K562 (cell line): ENCODE measurements around the gene RAB13. TPM values are rescaled to one million over a fixed set of nuclear protein-coding genes. Genes with fewer than 3 reads are reported as not detected.
A peak's percentile ranks its signal among the peaks of the same experiment; 100 is the strongest.

Source experiments
- ATAC-seq: fragments of 200-7000 bp; cut with Tn5 transposase; 3 replicates; pipeline ENCODE4 v1.9.1; 2020; ENCODE audit warnings: moderate library complexity
- BruUV-seq: library from RNA; stranded (reverse); fragments of 400-500 nt; replicated peaks from 2 replicates; lab custom pipeline; 2021; lab: Mats Ljungman, UMichigan
- CTCF ChIA-PET: fragments of 300-600 bp; formaldehyde crosslinking; extraction: SDS; loops from one replicate; lab custom pipeline; 2021; ENCODE audit warnings: low intra/inter-chr PET ratio; lab: Yijun Ruan, JAX
- POLR2A ChIA-PET: fragments of 300-600, 350-650 bp; sonication (Branson Sonifier 250); formaldehyde crosslinking; extraction: SDS; loops from one replicate; lab custom pipeline; 2021; ENCODE audit warnings: antibody characterized with exemption, inconsistent platforms; lab: Yijun Ruan, JAX
- DNase-seq, 4 experiments: peaks; one replicate each; pipeline versions ENCODE4 v3.0.0 to v3.0.0-alpha.2; 2011 to 2018; ENCODE audit warnings: low spot score in 3 of 4, mixed read lengths in 3 of 4; ENCODE audit errors: extremely low read depth in 1 of 4
- FAIRE-seq: peaks from 2 replicates; lab custom pipeline; 2011; peaks lifted over from hg19 to GRCh38; lab: Jason Lieb, UNC
- H2AFZ ChIP-seq: 2 replicates; pipeline ENCODE4 v1.6.0; 2011; ENCODE audit warnings: low read depth, low read length, control low read depth, inconsistent platforms
- H3K27ac ChIP-seq: fragments of 200-600 bp; 3 replicates; pipeline ENCODE4 v1.8.0; 2011; ENCODE audit warnings: low read depth, mild to moderate bottlenecking, control low read depth, inconsistent platforms, low read length, moderate library complexity, mixed read lengths; ENCODE audit errors: extremely low read depth
- H3K27me3 ChIP-seq, 2 experiments: fragments of 300-600 bp in 1 of 2; 2 replicates in 1 of 2; 3 replicates in 1 of 2; pipeline versions ENCODE4 v1.6.0 to v1.8.0; 2011; ENCODE audit warnings: inconsistent platforms in 2 of 2, low read length in 2 of 2, mild to moderate bottlenecking in 1 of 2, mixed read lengths in 1 of 2, moderate library complexity in 1 of 2; ENCODE audit not compliant: control insufficient read depth in 2 of 2, insufficient read depth in 2 of 2
- H3K36me3 ChIP-seq: fragments of 300-600 bp; 3 replicates; pipeline ENCODE4 v1.8.0; 2011; ENCODE audit warnings: mild to moderate bottlenecking, low read length, inconsistent platforms; ENCODE audit not compliant: control insufficient read depth, insufficient read depth
- H3K4me1 ChIP-seq, 2 experiments: fragments of 200-600 bp in 1 of 2; replicated peaks in 1 of 2; 2 replicates in 1 of 2; 3 replicates in 1 of 2; pipeline versions ENCODE4 v1.5.1 to v1.8.0; 2011; ENCODE audit warnings: inconsistent platforms in 2 of 2, low read length in 2 of 2, mild to moderate bottlenecking in 1 of 2, mixed read lengths in 1 of 2, moderate library complexity in 1 of 2; ENCODE audit not compliant: control insufficient read depth in 2 of 2, insufficient read depth in 2 of 2
- H3K4me2 ChIP-seq: 2 replicates; pipeline ENCODE4 v1.6.1; 2011; ENCODE audit warnings: low read length, control low read depth, inconsistent platforms, mixed read lengths; ENCODE audit not compliant: insufficient read depth
- H3K4me3 ChIP-seq: fragments of 200-600 bp; sonication (generic), shearing (Covaris generic); 2 replicates; pipeline ENCODE4 v1.5.1; 2016; ENCODE audit warnings: control low read depth, inconsistent platforms
- H3K79me2 ChIP-seq: fragments of 200-600 bp; 3 replicates; pipeline ENCODE4 v1.8.0; 2011; ENCODE audit warnings: low read length, inconsistent platforms; ENCODE audit not compliant: control insufficient read depth, insufficient read depth
- H3K9ac ChIP-seq, 2 experiments: 2 replicates each; pipeline versions ENCODE4 v1.6.0 to v1.6.1; 2011; ENCODE audit warnings: low read depth in 2 of 2, low read length in 2 of 2, control low read depth in 1 of 2, inconsistent platforms in 1 of 2, mild to moderate bottlenecking in 1 of 2, mixed read lengths in 1 of 2; ENCODE audit not compliant: insufficient read depth in 1 of 2
- H3K9me1 ChIP-seq: one replicate; pipeline ENCODE4 v1.6.0; 2011; ENCODE audit warnings: inconsistent platforms, mild to moderate bottlenecking, low read length, moderate library complexity; ENCODE audit not compliant: control insufficient read depth, insufficient read depth
- H3K9me3 ChIP-seq: replicated peaks from 2 replicates; pipeline ENCODE4 v1.5.1; 2011; ENCODE audit warnings: low read depth, low read length, inconsistent platforms; ENCODE audit not compliant: control insufficient read depth, insufficient read depth
- H4K20me1 ChIP-seq: replicated peaks from 2 replicates; pipeline ENCODE4 v1.6.1; 2011; ENCODE audit warnings: low read length, inconsistent platforms, mixed read lengths; ENCODE audit not compliant: control insufficient read depth, insufficient read depth
- NR4A1 ChIP-seq, 2 experiments: fragments of 250-450 bp in 1 of 2; fragments of 450-650 bp in 1 of 2; sonication (Bioruptor Pico) in 1 of 2; IDR thresholded peaks; 2 replicates each; pipeline versions ENCODE4 v1.4.0 to v1.6.1; 2016 to 2020; ENCODE audit warnings: mild to moderate bottlenecking in 2 of 2, missing compliant biosample characterization in 1 of 2, missing genetic modification characterization in 1 of 2, moderate library complexity in 1 of 2
- POLR2G ChIP-seq: fragments of 200-400 bp; formaldehyde crosslinking; IDR thresholded peaks from 2 replicates; pipeline ENCODE4 v1.6.1; 2017; ENCODE audit warnings: low read depth, mild to moderate bottlenecking, antibody characterized with exemption, low read length, moderate library complexity
- RBM15 ChIP-seq: fragments of 200-400 bp; formaldehyde crosslinking; IDR thresholded peaks from 2 replicates; pipeline ENCODE4 v1.6.1; 2018; ENCODE audit warnings: mild to moderate bottlenecking, low read length, moderate library complexity; ENCODE audit not compliant: insufficient read depth
- SUPT5H ChIP-seq: fragments of 450-650 bp; IDR thresholded peaks from 2 replicates; pipeline ENCODE4 v1.6.1; 2016
- ZFP91 ChIP-seq: sonication (generic); formaldehyde crosslinking; IDR thresholded peaks from 2 replicates; pipeline ENCODE4 v1.8.0; 2022; ENCODE audit warnings: mild to moderate bottlenecking, missing genetic modification reagents
- ZNF12 ChIP-seq: sonication (generic); formaldehyde crosslinking; IDR thresholded peaks from 2 replicates; pipeline ENCODE4 v1.4.0; 2020; ENCODE audit warnings: mild to moderate bottlenecking, missing genetic modification reagents
- WGBS: fragments of 100-300 bp; shearing (Covaris generic); methylation state at CpG from one replicate; pipeline ENCODE4 v1.1.6; 2016; ENCODE audit warnings: low coverage, mixed read lengths; ENCODE audit not compliant: insufficient coverage; ENCODE audit errors: missing lambda C conversion rate; 5-methylcytosine and 5-hydroxymethylcytosine counted together
- in situ Hi-C: fragments of 300-500 bp; cut with MboI; formaldehyde crosslinking; loops from 4 replicates; pipeline ENCODE4 v1.15.0; 2018; ENCODE audit warnings: inconsistent platforms, mixed read lengths
- intact Hi-C: fragments of 100-400 bp; cut with micrococcal nuclease; formaldehyde crosslinking; loops from 2 replicates; pipeline ENCODE4 v1.14.2; 2022
- polyA plus RNA-seq, 8 experiments: library from polyadenylated mRNA; depleted of rRNA in 4 of 8; stranded (reverse) in 5 of 8; unstranded in 3 of 8; fragments of >200 nt; fragmentation: Nextera tagmentation in 2 of 8; fragmentation: Illumina TruSeq in 1 of 8; extraction: Ambion mirVana in 2 of 8; extraction: Trizol in 1 of 8; gene quantifications; 2 replicates each; pipeline versions ENCODE4 v1.2.1 to v1.2.3, GENCODE V29; 2011 to 2014; ENCODE audit warnings: inconsistent platforms in 1 of 8, missing spikeins in 1 of 8
- total RNA-seq, 7 experiments: library from RNA; depleted of rRNA in 6 of 7; stranded (reverse); fragments of >200 nt in 6 of 7; fragmentation: Illumina TruSeq in 2 of 7; extraction: Trizol in 2 of 7; gene quantifications; 2 replicates each; pipeline versions ENCODE4 v1.2.1 to v1.2.3, GENCODE V29; 2011 to 2021; ENCODE audit warnings: low replicate concordance in 1 of 7
- TF ChIP-seq, protein P1 (sequence below): conservative IDR thresholded peaks from 2 replicates; pipeline ENCODE4 v1.6.1; 2011; ENCODE audit warnings: low read depth, mild to moderate bottlenecking, low read length; ENCODE audit not compliant: control insufficient read depth

The RAB13 gene
- total and polyA plus RNA-seq, 9 of the 15 experiments (the other 6 are each of a cell fraction or from before 2014, with no cell fraction given), result 22.3 to 100 (median 39.8) TPM

DNA sequence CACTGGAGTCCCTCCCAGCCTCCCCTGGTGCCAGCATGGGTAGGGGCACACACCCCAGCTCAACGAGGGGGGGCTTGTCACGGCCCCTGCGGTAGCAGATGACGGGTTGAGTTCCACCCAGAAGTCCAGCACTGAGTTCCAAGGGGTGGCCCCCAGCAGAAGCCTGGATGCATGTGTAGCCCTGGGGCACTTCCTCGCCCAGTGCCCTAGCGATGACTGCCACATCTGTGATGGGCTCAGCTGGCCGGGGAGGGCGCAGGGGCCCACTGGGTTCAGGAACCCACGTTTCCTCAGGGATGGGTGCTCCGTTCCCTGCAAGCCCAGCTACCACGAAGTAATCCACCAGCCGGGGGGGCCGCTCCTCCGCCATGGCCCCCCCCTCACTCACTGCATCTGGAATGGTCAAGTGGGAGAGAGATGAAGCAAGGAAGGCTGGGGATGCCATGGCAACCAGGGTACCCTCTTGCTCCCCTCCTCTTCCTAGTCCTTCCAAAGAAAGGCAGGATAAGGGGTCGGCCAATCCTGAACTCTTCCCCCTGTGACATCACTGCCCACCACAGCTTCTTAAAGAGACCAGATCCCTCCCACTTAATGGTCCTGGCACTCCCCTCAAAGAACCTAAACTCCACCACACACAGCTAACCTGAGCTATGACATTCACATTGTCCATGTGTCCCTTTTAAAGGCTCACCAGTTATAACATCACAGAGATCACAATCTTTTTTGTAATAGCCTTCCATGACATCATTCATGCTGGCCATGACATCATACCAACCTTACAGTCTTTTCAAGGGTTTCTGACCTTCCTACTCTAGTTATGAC lies 41.9 kb downstream of the RAB13 start (continued):
- TF ChIP-seq, protein P1, sequence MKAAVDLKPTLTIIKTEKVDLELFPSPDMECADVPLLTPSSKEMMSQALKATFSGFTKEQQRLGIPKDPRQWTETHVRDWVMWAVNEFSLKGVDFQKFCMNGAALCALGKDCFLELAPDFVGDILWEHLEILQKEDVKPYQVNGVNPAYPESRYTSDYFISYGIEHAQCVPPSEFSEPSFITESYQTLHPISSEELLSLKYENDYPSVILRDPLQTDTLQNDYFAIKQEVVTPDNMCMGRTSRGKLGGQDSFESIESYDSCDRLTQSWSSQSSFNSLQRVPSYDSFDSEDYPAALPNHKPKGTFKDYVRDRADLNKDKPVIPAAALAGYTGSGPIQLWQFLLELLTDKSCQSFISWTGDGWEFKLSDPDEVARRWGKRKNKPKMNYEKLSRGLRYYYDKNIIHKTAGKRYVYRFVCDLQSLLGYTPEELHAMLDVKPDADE, result no peak
- TF ChIP-seq ZFP91 (CRISPR knock-in tag) (0 out of 2 replicates have a peak, but pooled peaks have one; percentile 13), RBM15 (no peak)

DNA sequence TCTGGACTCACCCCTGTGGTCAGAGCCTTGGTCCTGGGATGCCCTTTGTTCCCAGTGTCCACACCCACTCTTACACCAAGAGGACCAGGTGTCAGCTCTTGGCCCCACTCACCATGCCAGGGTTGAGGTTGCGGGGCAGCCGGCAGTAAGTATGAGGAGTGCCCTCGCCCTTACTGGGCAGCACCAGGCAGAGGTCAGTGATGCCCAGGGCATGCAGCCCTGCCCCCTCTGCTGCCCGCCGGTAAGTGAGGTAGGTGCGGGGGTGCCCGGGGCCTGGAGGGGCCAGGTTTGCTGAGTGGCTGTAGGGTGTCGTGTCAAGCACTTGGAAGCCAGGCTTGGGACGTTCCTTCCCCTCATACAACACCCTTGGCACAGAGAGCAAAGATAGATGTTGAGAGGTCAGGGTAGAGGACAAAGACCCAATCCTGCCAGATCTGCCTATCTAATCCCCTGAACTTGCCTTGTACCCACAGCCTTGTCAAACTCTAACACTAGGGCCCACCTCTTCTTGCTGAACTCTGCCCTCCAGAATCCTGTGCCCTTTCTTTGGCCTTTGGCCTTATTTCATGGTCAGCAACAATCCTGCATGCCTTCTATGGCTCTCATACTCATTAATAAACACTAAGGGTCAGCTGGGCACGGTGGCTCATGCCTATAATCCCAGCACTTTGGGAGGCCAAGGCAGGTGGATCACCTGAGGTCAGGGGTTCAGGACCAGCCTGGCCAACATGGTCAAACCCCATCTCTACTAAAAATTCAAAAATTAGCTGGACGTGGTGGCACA lies 43.2 kb downstream of the RAB13 start:
- BruUV-seq, result TSS peak; percentile 7
- no peak overlapping the region for H3K9ac ChIP-seq
- 0 out of 2 replicates have a peak, but pooled peaks have one; percentile 26 for TF ChIP-seq SUPT5H
- TF ChIP-seq POLR2G, result peak; percentile 37; the same call in 1 of the 2 replicates
- TF ChIP-seq ZNF12 (CRISPR knock-in tag), result no peak
- TF ChIP-seq NR4A1 (CRISPR knock-in tag; IDR thresholded peaks at IDR 0.05), result no peak
- TF ChIP-seq NR4A1 (tag; IDR thresholded peaks at IDR 0.05), result no peak
- in situ Hi-C loops, result no loop called here
- no peaks in the 10 kb centered on the region for H3K9me1 ChIP-seq
- intact Hi-C loops, result no loop called here
- H3K79me2 ChIP-seq, result peaks cover 29% of the 10 kb centered on the region
- ATAC-seq, result no peak
- H3K36me3 ChIP-seq, result peaks cover 68% of the 10 kb centered on the region
- no peak overlapping the region for H3K4me3 ChIP-seq
- POLR2A ChIA-PET, result interaction anchor here (5.5 kb wide), 1 partner anchor 15 kb away, joined by 39 read pairs; the partner anchor contains the start of gene CRTC2
- H3K4me1 ChIP-seq, result peaks cover 12 to 32% of the 10 kb centered on the region in 2 experiments; a peak in 4 of 5 replicates
- H3K27me3 ChIP-seq, result no peaks in the 10 kb centered on the region
- no peak overlapping the region for H2AFZ ChIP-seq
- FAIRE-seq, result no peak
- no peak overlapping the region for H3K4me2 ChIP-seq
- no peaks in the 10 kb centered on the region for H4K20me1 ChIP-seq
- 92% methylated on average over 9 of the region's 11 CpGs for WGBS
- DNase-seq, result no peak
- CTCF ChIA-PET, result no interaction called here
- no peaks in the 10 kb centered on the region for H3K9me3 ChIP-seq
- no peak overlapping the region; the same call in 2 of the 3 replicates for H3K27ac ChIP-seq
